ENCODE results near the gene ZXDC.

The ZXDC gene

DNA sequence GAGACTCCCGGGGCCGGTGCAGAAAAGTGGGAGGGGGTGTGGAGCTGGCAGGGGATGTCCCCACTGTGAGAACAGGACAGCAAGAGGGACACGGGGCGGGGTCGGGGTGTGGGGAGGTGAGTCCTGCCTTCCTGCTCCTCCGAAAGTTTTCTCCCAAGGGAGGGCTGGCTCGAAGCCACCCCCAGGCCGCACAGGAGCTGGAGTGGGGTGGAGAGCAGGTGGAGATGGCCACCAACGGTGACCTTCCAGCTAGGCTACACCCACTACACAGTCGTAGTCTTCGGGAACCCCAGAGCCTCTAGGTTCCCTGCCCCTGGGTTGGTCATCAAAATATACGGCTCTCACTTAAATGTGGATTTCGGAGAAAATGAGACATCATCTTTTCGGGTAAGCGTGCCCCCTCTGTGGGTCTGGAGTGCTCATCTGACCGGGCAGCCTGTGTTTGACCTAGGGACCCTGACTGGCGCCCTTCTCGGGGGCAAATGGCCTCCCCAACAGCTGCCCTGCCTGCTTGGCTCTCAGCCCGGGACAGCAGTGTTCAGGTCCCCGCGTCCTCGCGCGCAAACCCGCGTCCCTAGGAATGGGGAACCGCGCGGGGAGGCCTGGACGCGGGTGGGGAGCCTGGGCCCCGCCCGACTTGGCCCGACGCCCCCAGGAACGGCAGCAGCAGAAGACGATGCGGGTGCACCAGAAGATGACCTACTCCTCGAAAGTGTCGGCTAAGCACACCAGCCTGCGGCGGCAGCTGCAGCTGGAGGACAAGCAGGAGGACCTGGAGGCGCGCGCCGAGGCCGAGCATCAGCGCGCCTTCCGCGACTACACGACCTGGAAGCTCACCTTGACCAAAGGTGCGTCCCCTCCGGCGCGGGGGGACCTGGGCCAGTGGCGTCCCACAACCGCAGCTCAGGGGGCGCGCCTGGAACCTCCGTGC, 59.8 kb downstream of the ZXDC start:
- TF ChIP-seq, protein P1, sequence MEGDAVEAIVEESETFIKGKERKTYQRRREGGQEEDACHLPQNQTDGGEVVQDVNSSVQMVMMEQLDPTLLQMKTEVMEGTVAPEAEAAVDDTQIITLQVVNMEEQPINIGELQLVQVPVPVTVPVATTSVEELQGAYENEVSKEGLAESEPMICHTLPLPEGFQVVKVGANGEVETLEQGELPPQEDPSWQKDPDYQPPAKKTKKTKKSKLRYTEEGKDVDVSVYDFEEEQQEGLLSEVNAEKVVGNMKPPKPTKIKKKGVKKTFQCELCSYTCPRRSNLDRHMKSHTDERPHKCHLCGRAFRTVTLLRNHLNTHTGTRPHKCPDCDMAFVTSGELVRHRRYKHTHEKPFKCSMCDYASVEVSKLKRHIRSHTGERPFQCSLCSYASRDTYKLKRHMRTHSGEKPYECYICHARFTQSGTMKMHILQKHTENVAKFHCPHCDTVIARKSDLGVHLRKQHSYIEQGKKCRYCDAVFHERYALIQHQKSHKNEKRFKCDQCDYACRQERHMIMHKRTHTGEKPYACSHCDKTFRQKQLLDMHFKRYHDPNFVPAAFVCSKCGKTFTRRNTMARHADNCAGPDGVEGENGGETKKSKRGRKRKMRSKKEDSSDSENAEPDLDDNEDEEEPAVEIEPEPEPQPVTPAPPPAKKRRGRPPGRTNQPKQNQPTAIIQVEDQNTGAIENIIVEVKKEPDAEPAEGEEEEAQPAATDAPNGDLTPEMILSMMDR (conservative IDR thresholded peaks at IDR 0.05): no peak

DNA sequence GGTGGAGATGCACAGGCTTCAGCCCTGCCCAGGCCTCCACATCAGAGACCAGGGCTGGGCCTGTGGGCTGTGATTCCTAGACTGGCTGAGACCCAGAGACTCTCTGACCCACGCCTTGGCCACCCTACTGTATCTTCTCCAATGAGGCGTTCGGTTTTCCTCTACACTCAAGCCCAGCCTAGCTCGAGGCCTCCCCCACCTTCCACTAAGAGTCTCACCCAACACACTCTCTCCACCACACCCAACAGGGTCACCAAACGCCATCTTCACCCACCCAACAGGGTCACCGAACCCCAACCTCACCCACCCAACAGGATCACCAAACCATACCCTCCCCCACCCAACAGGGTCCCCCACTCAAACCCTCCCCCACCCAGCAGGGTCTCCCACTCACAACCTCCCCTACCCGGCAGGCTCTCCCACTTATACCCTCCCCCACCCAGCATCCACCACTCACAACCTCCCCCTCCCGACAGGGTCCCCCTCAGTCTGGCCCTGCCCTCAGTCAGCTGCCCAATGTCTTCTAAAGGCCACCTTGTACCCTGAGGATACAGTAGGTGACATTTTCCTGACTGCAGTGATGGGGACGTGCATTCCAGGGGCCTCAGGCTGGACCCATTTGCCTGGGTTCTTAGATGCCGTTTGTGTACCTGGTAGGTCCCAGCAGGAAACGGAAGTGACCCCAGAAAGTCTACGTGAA, 60.6 kb downstream of the ZXDC start:
- TF ChIP-seq, protein P1 (conservative IDR thresholded peaks at IDR 0.05): no peak
- no peak overlapping the region for H3K27ac ChIP-seq

More for the DNA sequence above, 59.8 kb downstream of the ZXDC start:
- no peak overlapping the region for H3K27ac ChIP-seq

DNA sequence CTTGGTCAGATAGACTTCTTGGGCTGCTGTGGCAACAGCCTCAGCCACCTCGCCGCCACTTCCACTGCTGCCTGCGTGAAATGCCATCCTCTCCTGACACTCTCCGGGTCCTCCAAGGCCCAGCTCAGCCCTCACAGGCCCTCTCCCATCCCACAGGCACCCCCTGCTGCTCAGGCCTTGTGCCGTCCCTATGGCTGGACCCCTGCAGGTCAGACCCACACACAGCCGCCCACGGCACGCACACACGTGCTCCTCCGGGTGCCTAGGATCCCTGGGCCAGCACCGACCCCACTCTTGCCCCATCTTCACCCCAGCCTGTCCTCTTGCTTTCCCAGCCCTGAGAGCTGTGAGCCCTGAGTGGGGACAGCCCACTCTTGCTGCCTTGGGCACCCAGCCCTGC, 61.3 kb downstream of the ZXDC start:
- TF ChIP-seq, protein P1 (conservative IDR thresholded peaks at IDR 0.05): no peak
- no peak overlapping the region for H3K27ac ChIP-seq

DNA sequence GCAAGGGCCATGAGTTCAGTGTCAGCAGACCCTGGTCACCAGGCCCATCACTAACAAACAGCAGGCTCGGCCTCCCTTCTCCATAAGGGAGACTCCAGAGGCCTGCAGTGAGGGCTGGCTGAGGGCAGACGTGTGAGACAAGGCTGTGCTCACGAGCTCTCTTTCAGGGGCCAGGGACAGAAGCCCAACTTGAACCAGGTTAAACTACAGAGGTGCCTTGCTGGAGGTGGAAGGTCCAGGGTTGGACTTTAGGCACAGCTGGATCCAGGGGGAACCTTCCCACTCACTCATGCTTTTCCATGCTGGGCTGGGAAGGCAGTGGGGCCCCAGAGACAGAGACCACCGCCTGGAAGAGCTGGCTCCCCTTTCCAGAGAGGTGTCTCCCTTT, 62.0 kb downstream of the ZXDC start:
- TF ChIP-seq, protein P1 (conservative IDR thresholded peaks at IDR 0.05): no peak
- H3K27ac ChIP-seq: no peak overlapping the region

DNA sequence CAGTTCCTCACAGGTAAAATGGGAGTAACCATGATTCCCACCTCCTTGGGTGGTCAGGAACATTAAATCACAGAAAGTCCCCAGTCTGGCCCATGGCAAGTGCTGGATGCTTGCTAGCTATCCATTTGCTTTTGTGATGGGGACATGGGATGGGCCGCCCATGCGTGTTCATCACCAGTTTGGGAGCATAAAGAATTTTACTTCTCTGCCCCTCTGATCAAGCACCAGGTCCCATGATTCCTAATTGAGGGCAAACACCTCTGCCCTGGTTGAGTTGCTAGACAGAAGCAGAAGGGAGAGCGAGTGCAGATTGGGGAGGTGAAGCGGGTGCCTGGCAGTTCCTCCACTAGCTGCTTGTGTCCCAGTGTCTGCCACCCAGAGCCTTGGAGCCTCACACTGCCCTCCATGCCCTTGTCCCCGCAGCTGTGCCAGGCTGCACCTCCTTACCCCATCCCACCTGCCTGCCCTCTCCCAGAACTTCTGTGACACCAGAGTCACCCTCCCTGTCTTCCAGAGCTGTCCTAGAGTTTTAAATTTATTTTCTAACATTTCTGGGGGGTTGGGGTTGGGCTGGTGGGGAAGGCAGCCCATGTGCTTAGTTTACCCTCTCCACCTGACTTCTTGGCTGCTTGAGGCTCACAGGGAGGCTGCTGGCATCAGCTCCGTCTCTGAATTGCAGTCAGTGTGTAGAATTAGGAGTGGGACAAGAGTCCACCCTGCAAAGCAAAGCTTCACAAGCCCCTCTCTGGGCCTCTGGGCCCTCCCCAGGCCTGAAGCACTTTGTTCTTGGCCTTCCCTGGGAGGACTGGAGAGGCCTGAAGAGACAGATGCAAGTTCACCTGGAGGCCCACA, 62.6 kb downstream of the ZXDC start:
- H3K27ac ChIP-seq: no peak overlapping the region
- TF ChIP-seq, protein P1 (conservative IDR thresholded peaks at IDR 0.05): no peak

- TF ChIP-seq, protein P1 (conservative IDR thresholded peaks at IDR 0.05): no peak
- H3K27ac ChIP-seq: no peak overlapping the region
Measured at GRCh38 chr3:126408099-126408498, 67.6 kb downstream of the ZXDC start.

Data from VCaP (cell line).